Stimulated activated CD8-positive, alpha-beta memory T cell treated with anti-CD3 and anti-CD28 coated beads, Interleukin-12 subunit alpha, Interleukin-12 subunit beta, amount 100 ng/mL, for 1 hour (primary cell): ENCODE measurements around the gene RNLS.

ENCODE experiments used
- DNase-seq: peaks from one replicate; pipeline ENCODE4 v3.0.0-alpha.2; 2020; ENCODE audit warnings: low read depth

Gene RNLS

DNA sequence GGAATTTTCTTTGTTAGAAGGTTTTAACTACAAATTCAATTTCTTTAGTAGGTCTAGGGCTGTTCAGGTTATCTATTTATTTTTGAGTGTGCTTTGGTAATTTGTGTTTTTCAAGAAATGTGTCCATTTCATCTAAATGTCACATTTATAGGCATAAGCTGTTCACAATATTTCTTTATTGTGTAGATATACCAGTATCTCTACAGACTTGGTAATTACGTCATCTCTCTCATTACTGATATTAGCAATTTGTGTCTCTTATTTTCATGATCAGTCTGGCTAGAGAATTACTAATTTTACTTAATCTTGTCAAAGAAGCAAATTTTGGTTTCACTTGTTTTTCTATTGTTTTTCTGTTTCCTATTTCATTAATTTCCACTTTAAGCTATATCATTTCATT is 152.0 kb downstream of the RNLS start:
- DNase-seq = no peak

GRCh38 chr10:88428976-88429375 is 154.1 kb downstream of the RNLS start:
- no peak for DNase-seq

DNA sequence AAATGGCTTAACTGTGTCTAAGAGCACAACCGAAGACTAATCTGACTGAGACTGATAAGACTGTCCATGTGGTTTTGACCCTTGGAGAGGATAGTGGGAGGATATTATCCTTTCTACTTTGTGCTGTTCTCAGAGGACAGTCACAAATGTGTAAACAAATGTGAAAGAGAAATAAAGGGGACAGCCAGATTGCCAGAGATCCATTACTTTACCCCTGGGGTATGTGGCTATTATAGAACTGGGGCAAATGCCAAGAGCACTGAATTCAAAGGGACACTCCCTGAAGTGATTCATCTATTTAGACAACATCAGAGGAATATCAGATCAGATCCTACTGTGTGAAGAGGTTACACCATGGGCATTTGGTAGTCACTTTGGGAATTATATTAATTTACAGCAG is 154.7 kb downstream of the RNLS start:
- no peak for DNase-seq

DNA sequence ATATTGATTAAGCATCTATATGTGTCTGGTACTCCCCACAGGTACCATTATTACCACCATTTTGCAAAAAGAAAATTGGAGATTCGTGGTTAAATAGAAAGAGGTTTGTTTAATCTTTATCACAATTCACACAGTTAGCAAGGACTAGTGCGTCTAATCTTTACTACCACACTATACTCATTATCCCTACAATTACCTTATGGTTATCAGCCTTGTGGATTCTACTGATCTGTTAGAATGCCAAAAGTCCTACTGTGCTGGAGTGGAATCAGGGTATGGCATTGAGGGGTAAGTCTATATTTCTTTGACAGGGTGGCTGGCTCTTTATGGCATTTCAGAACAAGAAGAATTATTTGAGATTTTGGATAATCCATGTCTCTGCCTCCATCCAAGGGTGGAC is 156.1 kb downstream of the RNLS start:
- no peak for DNase-seq

DNA sequence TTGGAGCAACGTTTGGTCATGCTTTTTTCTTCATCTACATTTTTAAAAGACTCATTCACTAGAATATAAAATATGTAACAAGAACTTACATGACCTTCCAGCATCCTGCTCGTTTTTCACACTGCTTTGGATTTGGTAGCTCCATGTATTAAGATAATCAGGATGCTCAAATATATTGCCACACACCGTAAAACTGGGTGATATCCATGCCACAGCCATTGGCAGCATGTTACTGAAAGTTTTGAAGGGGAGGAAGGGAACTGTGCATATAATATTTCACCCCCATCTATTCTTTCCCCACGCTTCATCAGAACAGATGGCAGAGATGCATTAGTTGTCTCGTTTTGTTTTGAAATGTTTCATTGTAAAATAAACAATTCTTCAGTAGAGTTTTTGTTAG is 158.2 kb downstream of the RNLS start:
- DNase-seq = no peak

DNA sequence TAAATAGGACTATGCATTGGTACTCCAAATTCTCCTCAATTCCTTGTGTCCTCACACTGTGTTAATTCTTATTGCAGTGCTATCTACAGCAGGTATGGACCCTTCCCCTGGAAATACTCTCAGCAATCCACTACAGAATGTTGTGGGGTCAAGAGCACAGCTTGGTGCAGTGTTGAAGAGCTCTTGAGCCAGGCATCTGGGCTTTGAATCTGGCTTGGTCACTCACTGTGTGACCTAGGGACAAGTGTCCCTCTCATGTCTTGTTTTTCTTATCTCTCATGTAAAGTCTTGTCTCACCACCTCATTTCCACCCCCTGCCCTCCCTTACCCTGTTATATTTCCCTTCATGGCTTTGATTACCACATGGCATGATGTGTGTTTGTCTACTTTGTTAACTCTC is 159.4 kb downstream of the RNLS start:
- DNase-seq = no peak

DNA sequence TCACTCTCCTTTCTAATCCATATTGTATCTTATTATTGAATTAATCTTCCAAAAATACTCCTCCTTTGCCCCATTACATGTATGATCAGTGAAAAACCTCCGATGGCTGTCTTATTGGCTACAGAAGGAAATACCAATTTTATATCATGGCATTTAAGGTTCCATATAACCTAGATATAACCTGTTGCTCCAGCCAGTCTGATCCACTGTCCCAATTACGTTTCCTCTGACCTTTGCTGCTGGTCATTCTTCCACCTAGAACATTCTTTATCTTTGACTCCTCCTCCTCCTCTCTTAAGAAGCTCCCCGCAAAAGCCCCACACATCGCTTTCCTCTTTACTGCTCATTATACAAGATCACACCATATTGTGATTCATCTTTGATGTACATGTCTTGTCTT is 161.5 kb downstream of the RNLS start:
- DNase-seq = no peak

DNA sequence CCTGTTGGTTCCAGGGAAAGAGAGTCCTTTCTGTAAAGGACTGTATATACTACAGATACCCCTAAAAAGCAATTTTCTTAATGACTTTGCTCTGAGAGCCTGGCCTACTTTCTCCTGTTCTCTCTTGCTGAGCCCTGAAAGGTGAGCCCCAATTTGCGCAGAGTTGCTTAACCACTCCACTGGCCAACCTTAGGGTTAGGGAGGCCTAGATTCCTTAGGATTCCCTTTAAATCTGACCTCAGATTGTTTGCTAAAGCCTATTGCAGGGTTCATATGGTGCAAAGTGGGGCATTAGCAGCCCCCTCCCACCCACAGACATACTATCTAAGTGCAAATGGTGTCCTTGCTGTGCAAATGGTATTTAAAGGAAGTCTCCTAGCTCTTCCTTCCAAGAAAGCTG is 164.2 kb downstream of the RNLS start:
- no peak for DNase-seq

DNA sequence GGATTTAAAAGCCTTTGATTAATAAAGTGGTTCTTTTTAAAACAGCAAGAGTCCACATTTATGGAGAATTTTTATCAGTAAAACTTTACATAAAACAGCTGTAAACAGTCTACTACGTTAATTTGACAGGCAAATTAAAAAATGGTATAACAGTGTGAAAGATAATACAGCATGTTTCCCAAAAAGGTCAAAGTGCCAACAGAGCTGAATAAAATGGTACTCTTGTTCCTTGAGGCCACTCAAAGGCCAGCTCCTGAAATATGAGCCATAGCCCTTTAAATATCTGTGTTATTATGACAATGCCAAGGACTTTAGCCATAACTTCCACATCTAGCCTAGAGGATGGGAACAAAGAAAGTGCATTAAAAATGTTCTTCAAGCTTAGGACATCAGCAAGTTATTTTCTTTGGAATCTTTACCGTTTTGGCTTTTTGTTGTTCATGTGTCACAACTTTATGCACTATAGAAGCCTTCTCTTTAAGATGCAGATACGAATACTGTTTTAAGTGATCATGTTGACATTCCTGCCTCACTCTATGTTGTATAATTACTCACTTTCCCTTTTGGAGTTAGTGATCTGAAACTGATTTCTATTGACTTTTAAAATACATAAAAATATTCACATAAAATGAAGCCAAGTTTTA is 165.6 kb downstream of the RNLS start:
- no peak for DNase-seq

DNA sequence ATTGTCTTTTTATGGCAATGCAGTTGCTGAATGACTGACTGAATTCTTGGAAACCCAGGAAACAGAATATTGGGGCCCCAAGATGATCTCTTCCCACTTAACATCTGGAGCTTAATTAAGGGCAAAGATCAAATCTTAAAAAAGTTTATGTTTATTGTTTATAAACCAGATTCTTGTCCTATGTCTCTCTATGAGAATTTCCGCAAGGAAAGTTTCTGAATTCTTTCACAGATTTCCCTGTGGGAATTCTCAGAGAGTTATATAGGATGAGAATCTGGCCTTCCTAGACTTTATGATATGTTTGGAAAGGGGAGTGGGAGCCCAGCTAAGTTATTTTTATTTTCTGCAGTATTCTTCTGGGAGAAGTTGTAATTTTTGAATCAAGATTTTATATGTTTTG is 166.3 kb downstream of the RNLS start:
- no peak for DNase-seq

- no peak for DNase-seq
These were observed 167.5 kb downstream of the RNLS start for GRCh38 chr10:88415533-88416130.

GRCh38 chr10:88413412-88413811 is 169.7 kb downstream of the RNLS start:
- DNase-seq = no peak

- DNase-seq = no peak
These were observed 171.3 kb downstream of the RNLS start for GRCh38 chr10:88411772-88412349.

GRCh38 chr10:88409824-88410223 is 173.3 kb downstream of the RNLS start:
- no peak for DNase-seq

DNA sequence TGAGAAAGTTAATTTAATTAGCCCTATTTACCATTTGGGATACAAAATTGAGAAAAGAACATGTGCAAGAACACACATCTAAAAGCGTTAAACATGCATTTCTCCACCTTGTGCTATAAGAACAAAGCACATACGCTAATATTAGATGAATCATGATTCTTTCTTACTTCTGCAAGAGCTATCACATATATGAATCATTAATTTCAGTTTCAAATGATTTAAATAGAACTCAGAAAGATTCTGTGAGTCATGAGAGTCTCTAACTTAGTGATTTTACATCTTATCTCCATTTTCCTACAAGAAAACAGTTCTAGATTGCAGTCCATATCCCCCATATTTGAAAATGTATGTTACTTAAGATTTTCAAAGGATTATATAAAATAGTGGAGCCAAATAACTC is 173.9 kb downstream of the RNLS start:
- no peak for DNase-seq

DNA sequence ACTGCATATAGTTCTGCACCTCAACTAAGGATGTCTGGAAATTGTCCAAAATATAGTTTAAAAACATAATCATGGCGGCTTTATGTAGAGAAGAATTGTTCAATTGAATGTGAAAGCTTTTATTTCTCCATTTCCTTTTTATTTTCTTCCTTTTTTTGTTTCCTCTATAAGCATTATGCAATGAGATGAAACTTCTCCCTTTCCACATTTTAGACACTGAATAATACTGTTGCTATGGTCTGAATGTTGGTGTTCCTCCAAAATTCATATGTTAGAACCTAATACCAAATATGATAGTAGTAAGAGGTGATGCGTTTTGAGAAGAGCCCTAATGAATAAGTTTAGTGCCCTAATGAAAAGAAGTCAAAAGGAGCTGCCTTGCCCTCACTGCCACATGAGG is 175.0 kb downstream of the RNLS start:
- DNase-seq = no peak

GRCh38 chr10:88404133-88404532 is 179.0 kb downstream of the RNLS start:
- DNase-seq = no peak

GRCh38 chr10:88401671-88402347 is 181.3 kb downstream of the RNLS start:
- no peak for DNase-seq

- no peak for DNase-seq
These were observed 183.9 kb downstream of the RNLS start for GRCh38 chr10:88399240-88399639.

DNA sequence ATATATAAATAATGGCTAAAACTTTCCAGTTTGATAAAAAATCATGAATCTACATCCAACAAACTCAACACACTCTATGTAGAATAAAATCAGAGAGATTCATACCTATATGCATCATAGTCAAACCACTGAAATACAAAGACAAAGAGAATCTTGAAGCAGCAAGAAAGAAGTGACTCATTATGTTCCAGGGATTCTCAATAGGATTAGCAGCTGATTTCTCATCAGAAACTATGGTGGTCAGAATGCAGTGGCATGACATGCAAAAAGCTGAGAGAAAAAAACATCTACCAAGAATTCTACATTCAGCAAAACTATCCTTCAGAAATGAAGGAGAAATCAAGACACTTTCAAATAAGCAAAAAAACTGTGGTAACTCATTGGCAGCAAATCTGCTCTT is 187.4 kb downstream of the RNLS start:
- DNase-seq = no peak

GRCh38 chr10:88392222-88392621 is 190.9 kb downstream of the RNLS start:
- DNase-seq = no peak

- DNase-seq = no peak
These were observed 193.1 kb downstream of the RNLS start for GRCh38 chr10:88390041-88390440.

GRCh38 chr10:88389456-88389855 is 193.7 kb downstream of the RNLS start:
- no peak for DNase-seq
